ENCODE results near the gene ARFGAP2.
A peak's percentile ranks its signal among the peaks of the same experiment; 100 is the strongest.

ARFGAP2 gene

DNA sequence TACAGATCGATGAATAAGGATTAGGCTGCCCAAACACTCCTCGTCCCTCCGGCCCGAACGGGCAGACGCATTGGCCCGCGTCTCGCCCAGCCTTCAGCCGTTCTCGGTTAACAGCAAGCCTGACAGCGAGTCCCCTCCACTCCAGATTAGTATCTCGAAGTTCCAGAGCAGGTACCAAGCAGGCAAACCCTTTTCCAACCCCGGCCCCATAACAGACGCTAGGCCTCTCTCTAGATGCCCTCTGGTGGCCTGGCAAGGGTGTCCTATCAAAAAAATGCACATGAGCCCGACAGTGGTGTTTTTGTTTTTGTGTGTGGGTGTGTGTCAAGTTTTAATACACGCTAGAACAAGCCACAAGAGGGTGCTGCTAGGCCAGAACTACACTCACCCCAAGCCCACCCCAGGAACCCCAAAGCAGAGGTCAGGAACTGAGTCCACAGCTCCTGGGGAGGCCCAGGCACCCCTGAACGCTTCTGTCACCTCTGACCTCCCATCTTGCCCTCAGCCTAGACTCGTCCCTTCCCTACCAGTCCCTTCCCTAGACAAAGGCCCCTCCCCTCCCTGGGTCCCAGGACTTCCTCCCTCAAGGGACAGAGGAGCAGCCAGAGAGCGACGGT lies 658 bp upstream of the ARFGAP2 start:
- peak; percentile 62 for DNase-seq (ENCODE audit: extremely low read depth, low read depth)
- TF ChIP-seq CTCF (IDR thresholded peaks at IDR 0.05; ENCODE audit: low read depth, low read length) = peak; percentile 64

DNA sequence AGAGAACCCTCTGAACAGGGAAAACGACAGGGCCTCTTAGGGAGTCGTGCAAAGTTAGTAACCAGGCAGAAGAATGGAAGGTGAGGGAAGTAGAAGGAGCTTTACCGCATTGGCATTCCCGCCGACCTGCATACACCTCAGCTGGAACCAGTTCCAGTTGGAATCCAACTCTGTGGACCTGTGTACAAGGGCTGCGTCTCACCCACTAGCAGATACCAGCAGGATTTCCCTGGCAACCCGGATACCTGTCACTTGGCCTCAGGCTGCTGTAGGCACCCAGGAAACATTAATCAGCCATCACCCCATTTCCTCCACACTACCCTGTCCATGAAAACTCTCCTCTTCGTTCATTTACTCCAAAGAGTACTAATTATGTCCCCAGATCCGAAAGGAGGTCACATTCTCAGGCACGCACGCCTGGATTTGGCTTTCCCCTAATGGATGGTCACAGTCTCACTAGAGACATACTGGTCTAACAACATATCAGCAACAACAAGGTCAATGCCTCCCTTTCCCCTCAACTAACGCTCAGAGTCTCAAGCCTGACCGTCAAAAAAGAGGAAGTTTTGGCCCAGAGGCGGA lies 842 bp downstream of the ARFGAP2 start:
- no peak for DNase-seq (ENCODE audit: extremely low read depth, low read depth)

DNA sequence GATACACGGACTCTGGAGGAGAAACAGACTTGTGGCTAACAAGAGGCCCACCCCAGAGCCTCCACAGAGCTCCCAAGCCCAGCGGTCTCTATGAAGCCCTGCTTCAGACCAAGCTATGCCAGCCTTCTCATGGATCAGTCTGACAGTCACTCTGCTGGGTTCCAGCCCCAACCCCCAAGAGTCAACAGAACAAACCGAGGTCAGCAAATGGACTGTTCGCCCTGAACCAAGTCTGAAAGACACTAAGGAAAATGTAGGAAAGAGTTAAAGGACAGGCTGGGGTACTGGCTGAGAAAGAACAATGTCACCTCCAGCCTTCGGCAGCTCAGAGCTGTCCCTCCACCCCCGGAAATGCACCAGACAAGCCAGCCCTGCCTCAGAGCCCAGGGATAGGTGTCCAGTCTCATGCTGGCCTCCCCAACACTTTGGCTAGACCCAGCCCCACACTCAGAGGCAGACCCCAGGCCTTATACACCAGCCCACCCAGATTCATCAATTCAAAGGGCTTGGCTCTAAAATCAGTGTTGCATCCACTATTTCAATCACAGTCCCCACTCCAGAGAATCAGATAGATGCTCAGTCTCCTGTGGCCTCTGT lies 3.8 kb downstream of the ARFGAP2 start:
- no peak for DNase-seq (ENCODE audit: extremely low read depth, low read depth)
- no peak for TF ChIP-seq CTCF (IDR thresholded peaks at IDR 0.05; ENCODE audit: low read depth, low read length)

More for the DNA sequence above, 842 bp downstream of the ARFGAP2 start:
- TF ChIP-seq CTCF (IDR thresholded peaks at IDR 0.05; ENCODE audit: low read depth, low read length) = no peak

DNA sequence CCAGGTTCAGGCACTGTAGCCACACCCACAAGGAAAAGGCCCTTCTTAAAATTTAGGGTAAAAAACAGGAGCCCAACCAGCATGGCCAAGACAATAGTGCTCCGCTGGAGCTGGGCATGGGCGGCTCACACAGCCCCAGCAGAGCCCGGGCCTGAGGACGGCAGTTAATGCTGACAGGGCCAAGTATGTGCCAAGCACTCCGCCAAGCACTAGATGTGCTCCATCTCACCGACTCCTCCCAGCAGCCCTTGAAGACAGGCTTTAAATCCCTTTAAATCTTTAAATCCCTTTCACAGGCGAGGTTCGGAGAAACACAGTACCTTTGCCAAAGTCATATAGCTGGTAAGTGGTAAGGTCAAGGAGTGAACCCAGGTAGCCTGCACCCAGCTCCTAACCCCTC lies 4.8 kb downstream of the ARFGAP2 start:
- no peak for DNase-seq (ENCODE audit: extremely low read depth, low read depth)
- no peak for TF ChIP-seq CTCF (IDR thresholded peaks at IDR 0.05; ENCODE audit: low read depth, low read length)

DNA sequence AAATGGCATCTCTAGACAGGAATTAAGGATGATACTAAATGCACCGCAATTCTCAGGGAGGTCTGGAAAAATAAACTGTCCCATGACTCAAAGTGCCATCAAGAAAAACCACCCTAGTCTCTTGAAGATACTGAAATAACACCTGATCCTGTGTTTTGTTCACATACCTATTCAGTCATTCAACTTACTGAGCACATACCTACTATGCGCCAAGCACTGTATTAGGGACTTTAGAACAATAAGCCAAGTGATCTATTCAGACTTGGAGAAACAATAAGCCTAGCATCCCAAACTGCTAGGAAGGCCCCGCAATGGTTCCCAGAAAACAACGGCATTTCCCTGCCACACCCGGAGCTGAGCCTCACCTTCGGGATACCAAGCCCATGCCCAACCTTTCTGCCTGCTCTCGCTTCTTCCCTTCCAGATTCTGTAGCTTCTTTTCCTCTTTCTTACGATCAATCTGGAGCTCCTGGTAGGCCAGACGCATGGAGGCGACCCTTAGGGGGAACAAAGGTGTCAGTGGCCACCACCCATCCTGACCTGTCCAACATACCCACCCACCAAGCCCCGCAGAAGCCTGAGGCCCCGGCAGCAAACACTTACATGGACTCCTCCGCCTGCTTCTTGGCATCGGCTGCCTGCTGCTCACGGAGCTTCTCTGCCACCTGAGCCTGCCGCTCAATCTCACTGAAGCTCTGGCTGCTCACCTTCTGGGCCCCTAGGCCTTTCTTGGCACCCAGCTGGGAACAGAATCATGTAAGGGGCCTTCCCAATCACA lies 5.4 kb downstream of the ARFGAP2 start:
- TF ChIP-seq CTCF (IDR thresholded peaks at IDR 0.05; ENCODE audit: low read depth, low read length) = no peak
- DNase-seq (ENCODE audit: extremely low read depth, low read depth) = no peak

GRCh38 chr11:47166368-47166767 lies 10.3 kb downstream of the ARFGAP2 start:
- DNase-seq (ENCODE audit: extremely low read depth, low read depth) = no peak
- TF ChIP-seq CTCF (IDR thresholded peaks at IDR 0.05; ENCODE audit: low read depth, low read length) = no peak

Measured in AG09319 (cell line).